Endothelial cell (in vitro differentiated cells): ENCODE results near the gene MYZAP. TPM values are rescaled to one million over a fixed set of nuclear protein-coding genes. Genes with fewer than 3 reads are reported as not detected.

Source experiments
- DNase-seq: peaks from one replicate; pipeline ENCODE4 v3.0.0; 2021; ENCODE audit warnings: low spot score
- H3K27ac Mint-ChIP-seq: one replicate; pipeline ENCODE4 v1.8.0; 2021; ENCODE audit warnings: mixed read lengths, inconsistent platforms; ENCODE audit not compliant: unreplicated experiment
- H3K27me3 Mint-ChIP-seq: one replicate; pipeline ENCODE4 v1.8.0; 2021; ENCODE audit warnings: mild to moderate bottlenecking, moderate library complexity, mixed read lengths, inconsistent platforms; ENCODE audit not compliant: unreplicated experiment
- H3K36me3 Mint-ChIP-seq: one replicate; pipeline ENCODE4 v1.8.0; 2021; ENCODE audit warnings: mild to moderate bottlenecking, low read depth, mixed read lengths, inconsistent platforms; ENCODE audit not compliant: unreplicated experiment
- H3K4me1 Mint-ChIP-seq: one replicate; pipeline ENCODE4 v1.8.0; 2021; ENCODE audit warnings: mild to moderate bottlenecking, mixed read lengths, inconsistent platforms; ENCODE audit not compliant: unreplicated experiment
- H3K4me3 Mint-ChIP-seq: one replicate; pipeline ENCODE4 v1.8.0; 2021; ENCODE audit warnings: mild to moderate bottlenecking, mixed read lengths, inconsistent platforms; ENCODE audit not compliant: unreplicated experiment
- H3K9me3 Mint-ChIP-seq: one replicate; pipeline ENCODE4 v1.8.0; 2021; ENCODE audit warnings: mixed read lengths, inconsistent platforms; ENCODE audit not compliant: unreplicated experiment
- CTCF ChIP-seq: fragments of 200-600 bp; sonication (generic); IDR thresholded peaks from one replicate; pipeline ENCODE4 v1.5.0; 2021; ENCODE audit warnings: antibody characterized with exemption; ENCODE audit not compliant: unreplicated experiment
- total RNA-seq: library from RNA; stranded (reverse); fragmentation: NEBNext Ultra II Directional; extraction: Animal tissue kit (Norgen Biotek cat#: 25700); gene quantifications from one replicate; pipeline ENCODE4 v1.2.1, GENCODE V29; 2021; ENCODE audit not compliant: unreplicated experiment

The MYZAP gene
- total RNA-seq, 1 donor from 2014 or later = 55.3 TPM

GRCh38 chr15:57592836-57593420 lies 1.2 kb downstream of the MYZAP start:
- Mint-ChIP-seq H3K27ac (no peak overlapping the region), H3K4me1 (peaks cover 55% of the 10 kb centered on the region), H3K9me3 (no peaks in the 10 kb centered on the region), H3K27me3 (peaks cover 7% of the 10 kb centered on the region), H3K36me3 (peaks cover 17% of the 10 kb centered on the region), H3K4me3 (peak overlapping the region; percentile 92)
- DNase-seq = no peak
- no peak for TF ChIP-seq CTCF

- Mint-ChIP-seq H3K27me3 (peaks cover 7% of the 10 kb centered on the region), H3K36me3 (peaks cover 24% of the 10 kb centered on the region), H3K9me3 (no peaks in the 10 kb centered on the region), H3K27ac (no peak overlapping the region), H3K4me3 (peak overlapping the region; percentile 76), H3K4me1 (peaks cover 67% of the 10 kb centered on the region)
- no peak for DNase-seq
- TF ChIP-seq CTCF = no peak
Observed at GRCh38 chr15:57594479-57594878, 2.8 kb downstream of the MYZAP start.

GRCh38 chr15:57595011-57595866 lies 3.5 kb downstream of the MYZAP start:
- Mint-ChIP-seq H3K4me1 (peaks cover 64% of the 10 kb centered on the region), H3K36me3 (peaks cover 24% of the 10 kb centered on the region), H3K9me3 (no peaks in the 10 kb centered on the region), H3K4me3 (peak overlapping the region; percentile 31), H3K27ac (no peak overlapping the region), H3K27me3 (peaks cover 5% of the 10 kb centered on the region)
- no peak for TF ChIP-seq CTCF
- DNase-seq = no peak

GRCh38 chr15:57596301-57596855 lies 4.7 kb downstream of the MYZAP start:
- H3K36me3 Mint-ChIP-seq = peaks cover 24% of the 10 kb centered on the region

More at GRCh38 chr15:57596301-57596855, 4.7 kb downstream of the MYZAP start:
- Mint-ChIP-seq H3K9me3 (no peaks in the 10 kb centered on the region), H3K4me3 (peak overlapping the region; percentile 66), H3K27ac (no peak overlapping the region), H3K27me3 (peaks cover 4% of the 10 kb centered on the region), H3K4me1 (peaks cover 57% of the 10 kb centered on the region)
- no peak for TF ChIP-seq CTCF
- no peak for DNase-seq
